ENCODE data around the gene SHLD1.
"Not testable (repeated sequence)": the region's sequence is repeated elsewhere in the genome, so short reads cannot be mapped to it uniquely, and the experiment has no call there.

Gene SHLD1

GRCh38 chr20:5749952-5750779 is at the start of gene SHLD1:
Gene SHLD1, plus strand, starts transcription at chr20:5750401. Its CDS starts 22,465 bp downstream, at chr20:5772866.
- peak; percentile 59 for DNase-seq (ENCODE audit: low read depth, low spot score)

GRCh38 chr20:5702339-5702738 is 47.9 kb upstream of the SHLD1 start:
- DNase-seq (ENCODE audit: low read depth, low spot score): not testable (repeated sequence)

DNA sequence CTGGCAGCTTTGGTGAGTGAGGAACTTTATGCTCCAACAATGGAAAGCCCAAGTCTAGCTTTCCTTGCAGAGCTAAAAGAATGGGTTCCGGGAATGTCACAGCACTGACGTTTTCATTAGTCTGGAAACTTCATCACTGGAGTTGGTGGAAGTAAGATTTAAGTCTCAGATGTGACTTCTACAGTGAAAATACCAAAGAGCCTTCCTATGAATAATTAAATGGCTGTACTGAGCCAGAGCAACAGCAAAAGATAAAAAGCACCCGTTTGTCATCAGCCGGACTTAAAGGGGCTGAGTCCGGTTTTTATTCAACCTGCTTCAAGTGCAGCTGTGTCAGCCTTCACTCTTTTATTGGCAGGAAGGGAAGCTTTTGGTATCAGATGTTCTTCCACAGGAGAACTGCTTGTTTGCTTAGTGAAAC is 46.5 kb upstream of the SHLD1 start:
- DNase-seq (ENCODE audit: low read depth, low spot score): no peak

GRCh38 chr20:5705827-5706226 is 44.4 kb upstream of the SHLD1 start:
- DNase-seq (ENCODE audit: low read depth, low spot score): no peak

DNA sequence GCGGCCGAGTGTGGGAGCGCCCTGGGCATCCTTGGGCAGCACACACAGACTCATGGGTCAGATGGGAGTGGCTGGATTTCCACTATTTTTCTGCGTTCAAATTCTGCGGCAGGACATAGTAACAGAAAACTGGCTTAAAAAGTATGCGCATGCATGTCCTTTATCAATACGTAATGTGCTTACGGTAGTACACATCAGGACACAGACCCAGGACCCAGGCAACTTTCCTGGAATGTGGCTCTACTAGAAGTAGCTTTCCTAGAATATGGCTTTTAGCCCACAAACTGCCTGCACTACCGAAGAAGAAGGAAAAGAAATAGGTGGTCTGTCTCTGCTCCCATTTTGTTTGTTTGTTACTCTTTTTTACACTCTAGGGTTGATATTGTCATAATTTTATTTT is 43.4 kb upstream of the SHLD1 start:
- no peak for DNase-seq (ENCODE audit: low read depth, low spot score)

DNA sequence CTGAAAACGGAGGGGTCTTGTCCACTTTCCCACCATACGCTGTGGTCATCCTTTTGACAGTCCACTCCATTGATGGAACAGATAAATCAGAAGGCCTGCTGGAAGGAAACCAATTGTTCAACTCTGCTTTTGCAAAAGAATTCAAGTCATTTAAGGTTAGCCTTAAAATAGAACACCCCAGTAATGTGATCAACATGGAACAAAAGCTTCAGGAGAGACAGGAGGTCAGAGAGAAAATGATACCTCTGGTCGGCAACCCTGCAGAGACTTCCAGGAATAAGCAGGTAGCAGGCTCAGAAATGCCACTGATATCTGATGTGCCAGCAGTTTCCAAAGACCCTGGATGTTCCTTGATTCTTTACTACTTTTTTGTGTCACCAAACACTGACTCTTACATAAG is 39.6 kb upstream of the SHLD1 start:
- DNase-seq (ENCODE audit: low read depth, low spot score): no peak

DNA sequence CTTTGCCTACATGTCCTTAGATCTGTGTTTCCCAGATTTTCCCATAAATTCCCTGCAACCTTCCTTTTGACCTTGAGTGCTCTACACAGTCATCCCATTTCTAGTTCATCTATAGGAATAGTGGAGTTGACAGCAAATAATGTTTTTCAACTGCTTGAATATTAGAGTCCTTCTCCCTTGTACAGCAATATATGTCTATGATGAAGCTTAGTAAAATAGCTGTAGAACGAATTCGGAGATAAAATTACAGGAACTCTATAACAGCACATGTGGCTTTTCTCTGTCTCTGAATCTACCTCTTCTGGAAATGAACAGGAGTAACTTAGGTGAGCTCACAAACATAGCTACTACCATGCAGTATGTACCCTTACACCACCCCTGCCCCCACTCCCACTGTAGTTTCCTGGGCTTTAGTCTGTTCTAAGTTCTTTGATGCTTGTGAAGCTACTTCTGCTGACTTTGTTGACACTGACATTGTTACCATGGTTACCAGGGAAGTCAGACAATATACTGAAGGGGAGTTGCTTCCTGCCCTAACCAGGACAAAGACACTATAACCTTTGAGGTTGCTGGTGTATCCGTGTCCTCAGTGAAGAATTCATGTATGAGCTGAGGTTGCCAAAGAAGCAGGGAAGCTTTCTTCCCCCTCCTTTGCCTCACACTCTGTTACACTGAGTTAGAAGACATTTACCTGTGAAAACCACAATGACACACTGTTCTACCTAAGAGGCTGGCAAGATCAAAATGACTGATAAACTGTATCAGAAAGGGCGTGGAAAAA is 35.8 kb upstream of the SHLD1 start:
- DNase-seq (ENCODE audit: low read depth, low spot score): no peak

DNA sequence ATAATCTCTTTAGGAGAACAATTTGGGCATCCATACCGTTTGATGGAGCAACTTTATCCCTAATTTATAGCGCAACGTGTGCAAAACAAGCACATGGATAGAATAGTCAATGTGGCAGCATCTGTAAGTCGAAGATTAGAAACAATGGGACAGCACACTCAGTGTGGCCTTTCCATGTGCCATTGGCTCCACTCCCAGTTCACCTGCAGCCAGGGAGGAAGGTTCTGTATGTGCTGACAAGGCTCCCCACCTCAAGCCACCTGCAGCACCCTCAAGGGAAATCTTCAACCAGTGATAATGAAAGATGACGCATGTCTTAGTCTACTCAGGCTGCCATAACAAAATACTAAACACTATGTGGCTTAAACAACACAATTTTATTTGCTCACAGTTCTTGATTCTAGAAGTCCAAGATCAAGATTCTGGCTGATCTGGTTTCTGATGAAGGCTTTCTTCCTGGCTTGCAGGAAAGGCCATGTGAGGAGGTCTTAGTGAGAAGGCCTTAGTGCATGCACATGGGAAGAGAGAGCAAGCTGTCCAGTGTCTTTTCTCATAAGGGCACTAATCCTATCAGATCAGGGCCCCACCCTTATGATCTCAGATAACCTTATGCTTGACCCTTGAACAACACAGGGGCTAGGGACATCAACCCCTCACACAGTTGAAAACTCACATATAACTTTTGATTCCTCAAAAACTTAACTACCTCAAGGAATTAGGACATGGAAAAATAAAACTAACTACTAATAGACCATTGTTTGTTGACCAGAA is 34.9 kb upstream of the SHLD1 start:
- DNase-seq (ENCODE audit: low read depth, low spot score): no peak

- DNase-seq (ENCODE audit: low read depth, low spot score): no peak
Observed at GRCh38 chr20:5716953-5717352, 33.2 kb upstream of the SHLD1 start.

- DNase-seq (ENCODE audit: low read depth, low spot score): no peak
Observed at GRCh38 chr20:5718896-5719595, 31.2 kb upstream of the SHLD1 start.

DNA sequence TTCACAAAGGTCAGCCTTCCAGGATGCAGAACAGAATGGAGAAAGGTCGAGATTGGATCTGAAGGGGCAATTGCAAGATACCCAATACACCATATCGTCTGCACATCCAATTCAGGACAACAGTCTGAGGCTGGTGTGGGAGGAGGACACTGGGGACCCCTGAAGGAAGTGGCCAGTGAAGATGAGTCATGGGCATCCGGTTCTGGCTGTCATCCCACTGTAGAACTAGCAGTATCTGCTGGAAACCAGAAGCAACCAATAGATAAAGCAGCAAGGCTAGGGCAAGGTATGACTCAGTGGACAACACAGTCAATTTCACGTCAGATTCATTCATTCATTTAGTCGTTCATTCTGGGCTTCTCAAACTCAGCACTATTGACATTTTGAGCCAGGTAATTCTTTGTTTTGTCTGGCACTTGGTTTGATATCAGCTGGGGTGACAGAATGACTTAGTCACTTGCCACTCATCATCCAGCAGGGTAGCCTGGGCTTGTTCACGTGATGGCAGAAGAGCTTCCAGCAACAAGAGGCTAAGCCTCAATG is 30.3 kb upstream of the SHLD1 start:
- no peak for DNase-seq (ENCODE audit: low read depth, low spot score)

- no peak for DNase-seq (ENCODE audit: low read depth, low spot score)
Observed at GRCh38 chr20:5720696-5721095, 29.5 kb upstream of the SHLD1 start.

GRCh38 chr20:5721356-5721755 is 28.8 kb upstream of the SHLD1 start:
- not testable (repeated sequence) for DNase-seq (ENCODE audit: low read depth, low spot score)

- DNase-seq (ENCODE audit: low read depth, low spot score): no peak
Observed at GRCh38 chr20:5722927-5723326, 27.3 kb upstream of the SHLD1 start.

DNA sequence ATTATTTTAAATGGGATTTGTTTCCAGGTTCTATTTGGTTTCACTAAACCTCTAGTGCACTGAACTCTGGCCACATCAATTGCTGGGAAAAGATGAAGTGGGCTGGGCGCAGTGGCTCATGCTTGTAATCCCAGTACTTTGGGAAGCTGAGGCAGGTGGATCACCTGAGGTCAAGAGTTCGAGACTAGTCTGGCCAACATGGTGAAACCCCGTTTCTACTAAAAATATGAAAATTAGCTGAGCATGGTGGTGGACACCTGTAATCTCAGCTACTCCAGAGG is 25.1 kb upstream of the SHLD1 start:
- DNase-seq (ENCODE audit: low read depth, low spot score): not testable (repeated sequence)

DNA sequence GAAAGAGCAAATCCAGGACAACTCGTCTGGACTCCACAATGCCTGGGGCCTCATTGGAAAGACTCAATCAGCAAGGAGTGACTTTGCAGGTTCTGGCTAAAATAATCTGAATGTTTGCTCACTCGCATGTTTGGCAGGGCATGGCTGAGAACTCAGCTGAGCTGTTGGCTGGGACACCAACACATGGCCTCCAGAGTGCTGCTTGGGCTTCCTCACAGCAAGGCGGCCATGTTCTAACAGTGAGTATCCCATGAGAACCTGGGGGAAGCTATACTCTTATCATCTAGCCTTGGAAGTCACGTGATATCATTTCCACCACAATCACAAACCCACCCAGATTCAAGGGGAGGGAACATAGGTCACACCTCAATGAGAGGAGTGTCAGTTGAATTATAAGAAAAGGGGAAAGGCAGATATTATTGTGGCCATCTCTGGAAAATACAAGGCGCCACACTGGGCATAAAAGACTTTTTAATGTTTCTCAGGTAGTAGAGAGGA is 23.1 kb upstream of the SHLD1 start:
- no peak for DNase-seq (ENCODE audit: low read depth, low spot score)

DNA sequence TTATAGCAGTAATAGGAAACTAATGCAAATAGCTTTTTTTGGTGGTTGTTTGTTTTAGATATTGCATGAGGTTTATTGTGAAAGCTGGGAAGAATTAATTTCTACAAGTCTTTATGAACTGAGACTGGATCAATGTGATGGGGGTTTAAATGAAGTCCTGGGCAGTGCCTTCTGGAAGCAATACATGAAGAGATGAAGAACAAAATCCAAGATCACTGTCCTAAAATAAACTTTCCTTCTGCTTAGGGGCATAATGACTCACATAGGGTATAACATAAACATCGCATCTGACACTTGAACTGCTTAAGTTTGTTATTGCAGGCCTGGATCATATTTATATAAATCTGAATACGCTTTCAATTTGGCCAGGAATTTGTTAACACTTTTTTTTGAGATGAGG is 20.9 kb upstream of the SHLD1 start:
- DNase-seq (ENCODE audit: low read depth, low spot score): peak; percentile 26

- no peak for DNase-seq (ENCODE audit: low read depth, low spot score)
Observed at GRCh38 chr20:5730131-5730530, 20.1 kb upstream of the SHLD1 start.

DNA sequence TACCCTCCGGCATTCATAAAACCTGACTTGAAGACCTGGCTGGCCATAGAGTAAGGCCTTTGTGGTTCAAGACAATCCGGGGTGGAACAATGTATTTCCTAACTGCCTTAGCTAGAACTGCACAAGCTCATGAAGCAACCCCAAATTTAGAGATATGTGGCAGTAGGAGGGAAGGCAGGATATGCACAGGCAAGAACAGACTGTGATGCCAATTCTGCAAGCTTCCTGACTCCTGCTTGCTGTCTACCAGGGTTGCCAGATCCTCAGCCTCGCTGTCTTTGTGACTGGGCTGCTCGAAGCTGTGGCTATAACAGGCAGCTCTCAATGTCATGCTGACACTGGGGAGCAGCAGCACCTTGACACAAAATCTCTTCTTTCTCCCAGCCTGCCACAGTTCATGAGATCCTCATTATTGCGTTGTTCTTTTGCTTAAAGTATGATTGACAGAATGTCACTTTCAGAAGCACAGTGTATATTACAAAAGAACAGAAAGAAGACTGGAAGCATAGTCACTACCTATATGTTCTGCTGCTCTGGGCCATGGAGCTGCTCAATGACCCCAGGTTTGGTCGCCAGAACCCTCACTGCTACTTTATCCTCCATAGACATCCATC is 18.3 kb upstream of the SHLD1 start:
- no peak for DNase-seq (ENCODE audit: low read depth, low spot score)

- no peak for DNase-seq (ENCODE audit: low read depth, low spot score)
Observed at GRCh38 chr20:5734602-5735001, 15.6 kb upstream of the SHLD1 start.

Data from smooth muscle cell of the brain vasculature (primary cell).